ENCODE measurements around the gene UNC119B. TPM values are rescaled to one million over a fixed set of nuclear protein-coding genes. Genes with fewer than 3 reads are reported as not detected.

Gene UNC119B
- total and polyA plus RNA-seq, 5 donors: 7.0 to 17.8 (median 16.2) TPM

DNA sequence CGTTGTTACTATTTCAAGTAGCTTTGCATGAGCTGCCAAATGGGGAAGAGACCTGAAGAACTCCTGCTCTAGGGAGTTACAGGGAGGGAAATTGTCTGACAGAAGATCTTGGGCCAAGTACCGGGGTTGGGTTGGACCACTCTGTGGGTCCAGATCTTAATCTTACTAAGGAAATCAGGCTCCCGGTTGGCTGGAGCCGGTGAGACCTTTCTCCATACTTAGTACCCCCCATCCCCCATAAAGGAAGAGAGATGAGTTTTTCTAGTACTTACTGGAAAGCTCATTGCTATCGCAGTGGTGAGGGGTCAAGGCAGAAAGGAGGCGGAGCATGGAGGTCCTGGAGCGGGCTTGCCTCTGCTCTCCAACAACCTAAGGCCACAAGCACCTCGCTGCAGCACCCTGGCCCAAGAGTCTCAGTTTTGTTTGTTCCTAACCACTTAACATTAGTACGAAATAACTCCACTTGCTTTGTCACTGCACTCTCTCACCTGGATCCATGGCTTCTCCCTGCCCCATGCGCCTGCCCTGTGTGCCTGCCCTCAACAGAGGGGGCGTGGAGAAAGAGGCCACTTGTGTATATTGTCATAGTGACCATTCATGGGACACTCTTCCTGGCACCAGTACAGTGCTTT, 6.8 kb upstream of the UNC119B start:
- H3K4me1 ChIP-seq (ENCODE audit: control insufficient read depth, insufficient read depth, low read length): peaks cover 29% of the 10 kb centered on the region
- H3K27ac ChIP-seq (ENCODE audit: low read length): peak overlapping the region; percentile 25
- H3K4me3 ChIP-seq (ENCODE audit: low read length): no peak overlapping the region
- ATAC-seq (peak in 1 of 2 donors; percentile 17), DNase-seq (no peak)
- H3K27me3 ChIP-seq (ENCODE audit: control insufficient read depth, insufficient read depth): no peaks in the 10 kb centered on the region
- intact Hi-C loops (cut with DNase I): no loop called here
- H3K9me3 ChIP-seq (ENCODE audit: control insufficient read depth, low read length): no peaks in the 10 kb centered on the region
- WGBS: 64% methylated on average over 11 of the region's 11 CpGs

DNA sequence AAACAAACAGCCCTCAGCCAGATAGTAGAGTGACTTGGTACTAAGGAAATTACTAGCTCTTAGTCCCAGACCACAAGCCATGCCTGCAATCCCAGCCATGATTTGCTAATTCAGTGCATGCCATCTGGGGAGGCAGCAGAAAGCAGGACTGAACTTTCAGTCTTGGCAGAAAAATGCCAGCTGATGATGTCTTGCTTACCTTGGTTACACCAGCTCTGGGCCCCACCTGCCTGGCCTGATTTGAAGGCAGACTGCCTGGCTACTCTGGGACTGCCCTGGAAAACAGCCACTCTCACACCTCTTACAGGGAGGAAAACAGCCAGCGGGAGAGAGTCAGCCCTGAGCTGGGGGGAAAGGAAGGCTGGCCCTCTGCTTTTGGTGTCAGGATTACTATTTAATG, 4.6 kb upstream of the UNC119B start:
- Histone ChIP-seq H3K4me1 (ENCODE audit: control insufficient read depth, insufficient read depth, low read length) (peaks cover 24% of the 10 kb centered on the region), H3K4me3 (ENCODE audit: low read length) (no peak overlapping the region), H3K9me3 (ENCODE audit: control insufficient read depth, low read length) (no peaks in the 10 kb centered on the region), H3K27me3 (ENCODE audit: control insufficient read depth, insufficient read depth) (no peaks in the 10 kb centered on the region), H3K27ac (ENCODE audit: low read length) (peak overlapping the region; percentile 23)
- intact Hi-C loops (cut with DNase I): no loop called here
- DNase-seq (no peak), ATAC-seq (no peak)
- 76% methylated on average over 1 of the region's 1 CpG for WGBS

DNA sequence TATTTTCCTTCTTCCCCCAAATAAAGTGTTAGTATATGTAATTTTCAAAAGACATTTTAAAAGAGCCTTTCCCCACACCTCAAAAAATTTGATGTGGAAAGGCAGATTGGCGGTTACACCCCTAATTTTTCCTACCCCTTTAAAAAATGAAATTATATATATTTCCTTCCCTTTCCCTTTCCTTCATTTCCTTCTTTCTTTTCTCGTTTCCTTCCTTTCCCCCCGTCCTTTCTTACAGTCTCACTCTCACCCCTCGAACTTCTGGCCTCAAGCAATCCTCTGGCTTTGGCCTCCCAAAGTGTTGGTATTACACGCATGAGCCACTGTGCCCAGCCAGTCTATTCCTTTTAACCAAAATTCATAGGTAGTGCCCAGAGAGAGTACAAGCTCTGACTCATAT, 4.2 kb upstream of the UNC119B start:
- H3K4me3 ChIP-seq (ENCODE audit: low read length): no peak overlapping the region
- intact Hi-C loops (cut with DNase I): no loop called here
- peaks cover 21% of the 10 kb centered on the region for H3K4me1 ChIP-seq (ENCODE audit: control insufficient read depth, insufficient read depth, low read length)
- no peaks in the 10 kb centered on the region for H3K27me3 ChIP-seq (ENCODE audit: control insufficient read depth, insufficient read depth)
- DNase-seq (no peak), ATAC-seq (no peak)
- WGBS: 79% methylated on average over 5 of the region's 5 CpGs
- H3K9me3 ChIP-seq (ENCODE audit: control insufficient read depth, low read length): no peaks in the 10 kb centered on the region
- H3K27ac ChIP-seq (ENCODE audit: low read length): no peak overlapping the region

DNA sequence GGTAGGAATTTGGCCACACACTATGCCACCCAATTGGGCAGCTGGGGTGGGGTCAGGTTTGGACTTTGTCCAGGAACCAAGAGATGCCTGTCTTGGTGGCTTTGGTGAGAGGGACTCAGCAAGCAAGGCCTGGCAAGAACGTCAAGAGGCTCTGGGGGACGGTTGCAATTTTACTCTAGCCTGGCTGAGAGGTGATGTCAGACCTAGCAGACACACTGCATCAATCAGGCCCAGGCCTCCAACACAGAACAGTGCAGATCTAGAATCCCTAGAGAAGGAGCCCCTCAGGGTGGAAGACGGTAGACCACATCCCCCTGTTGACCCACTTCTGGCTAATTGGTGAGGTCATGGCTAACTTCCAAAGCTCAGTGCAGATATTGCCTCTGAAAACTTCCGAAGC, 1.6 kb upstream of the UNC119B start:
- 72% methylated on average over 4 of the region's 4 CpGs for WGBS
- intact Hi-C loops (cut with DNase I): no loop called here
- no peak for ATAC-seq

DNA sequence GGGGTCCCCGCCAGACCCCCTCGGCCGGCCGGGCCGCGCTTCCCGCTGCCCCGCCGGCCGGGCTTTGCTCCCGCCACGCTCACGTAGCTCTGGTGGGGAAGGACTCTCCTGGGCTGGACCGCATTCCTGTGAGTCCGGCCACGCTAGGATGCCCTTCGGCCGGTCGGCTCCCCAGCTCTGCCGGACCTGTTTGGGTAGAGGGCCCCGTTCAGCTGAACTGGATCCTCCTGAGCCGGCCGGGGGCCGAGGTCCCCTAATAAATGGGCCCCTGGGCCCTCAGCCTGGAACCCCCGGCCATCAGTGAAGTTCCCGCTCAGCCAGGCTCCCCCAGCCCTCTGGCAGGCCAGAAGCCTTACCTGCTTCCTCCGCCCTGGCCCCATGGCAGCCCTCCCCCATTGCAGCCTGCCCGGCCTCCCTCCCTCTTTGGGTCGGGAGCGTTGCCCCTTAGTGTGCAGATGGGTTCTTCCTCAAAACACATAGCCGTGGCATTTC, 593 bp downstream of the UNC119B start:
- ATAC-seq (peak; percentile 27), DNase-seq (peak in 2 of 3 donors; percentile 50 to 65)
- H3K4me3 ChIP-seq (ENCODE audit: low read length): peak overlapping the region; percentile 92
- intact Hi-C loops (cut with DNase I): loop anchor here in 2 of 4 donors (5.0 kb wide), 3 partner anchors 64 to 129 kb away; partner anchors contain the start of gene POP5 (in 1 of the 2)
- under 1% methylated on average over 31 of the region's 31 CpGs for WGBS
- H3K27ac ChIP-seq (ENCODE audit: low read length): peak overlapping the region; percentile 86
- no peaks in the 10 kb centered on the region for H3K9me3 ChIP-seq (ENCODE audit: control insufficient read depth, low read length)
- peaks cover 9% of the 10 kb centered on the region for H3K4me1 ChIP-seq (ENCODE audit: control insufficient read depth, insufficient read depth, low read length)
- no peaks in the 10 kb centered on the region for H3K27me3 ChIP-seq (ENCODE audit: control insufficient read depth, insufficient read depth)

More for the DNA sequence above, 1.6 kb upstream of the UNC119B start:
- no peak overlapping the region for H3K4me3 ChIP-seq (ENCODE audit: low read length)
- no peaks in the 10 kb centered on the region for H3K9me3 ChIP-seq (ENCODE audit: control insufficient read depth, low read length)
- no peak for DNase-seq
- no peaks in the 10 kb centered on the region for H3K27me3 ChIP-seq (ENCODE audit: control insufficient read depth, insufficient read depth)
- no peak overlapping the region for H3K27ac ChIP-seq (ENCODE audit: low read length)
- peaks cover 14% of the 10 kb centered on the region for H3K4me1 ChIP-seq (ENCODE audit: control insufficient read depth, insufficient read depth, low read length)

DNA sequence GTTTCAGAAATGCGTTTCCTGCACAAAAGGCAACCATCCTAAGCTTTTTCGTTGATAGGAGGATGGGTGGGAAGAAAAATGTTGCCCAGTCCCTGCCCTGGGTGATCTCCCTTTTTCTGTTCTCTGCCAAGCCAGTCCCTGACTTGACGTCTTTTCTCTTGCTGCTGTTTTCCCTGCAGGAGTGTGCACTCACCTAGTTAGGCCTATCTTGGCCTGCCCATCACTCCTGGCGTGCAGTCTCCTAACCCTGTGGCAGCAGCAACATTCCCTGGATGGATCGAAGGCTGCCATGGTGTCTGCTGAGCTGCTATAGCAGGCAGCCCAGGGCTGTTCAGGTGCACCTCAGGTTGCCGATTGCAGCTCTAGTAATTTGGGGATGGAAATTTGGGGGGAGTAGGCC, 1.2 kb downstream of the UNC119B start:
- H3K4me1 ChIP-seq (ENCODE audit: control insufficient read depth, insufficient read depth, low read length): peaks cover 9% of the 10 kb centered on the region
- H3K4me3 ChIP-seq (ENCODE audit: low read length): peak overlapping the region; percentile 92
- DNase-seq (peak in 1 of 3 donors; percentile 16), ATAC-seq (no peak)
- H3K9me3 ChIP-seq (ENCODE audit: control insufficient read depth, low read length): no peaks in the 10 kb centered on the region
- peak overlapping the region; percentile 12 for H3K27ac ChIP-seq (ENCODE audit: low read length)
- no peaks in the 10 kb centered on the region for H3K27me3 ChIP-seq (ENCODE audit: control insufficient read depth, insufficient read depth)
- intact Hi-C loops (cut with DNase I): loop anchor here in 2 of 4 donors (5.0 kb wide), 3 partner anchors 64 to 129 kb away; partner anchors contain the start of gene POP5 (in 1 of the 2)
- WGBS: 35% methylated on average over 6 of the region's 6 CpGs

DNA sequence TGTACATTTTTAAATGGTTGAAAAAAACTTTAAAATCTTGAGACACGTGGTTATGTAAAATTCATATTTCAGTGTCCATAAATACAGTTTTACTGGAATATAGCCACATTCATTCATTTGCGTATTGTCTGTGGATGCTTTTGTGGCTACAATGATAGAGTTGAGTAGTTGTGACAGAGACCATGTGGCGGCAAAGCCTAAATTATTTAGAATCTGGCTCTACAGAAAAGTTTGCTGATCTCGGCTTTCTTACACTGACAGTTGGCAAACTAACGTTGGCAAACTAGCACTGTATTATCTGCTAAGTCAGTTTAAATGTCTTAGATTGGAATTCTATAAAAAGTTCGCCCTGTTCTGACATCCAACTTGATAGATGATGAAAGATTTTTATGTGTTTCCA, 2.4 kb downstream of the UNC119B start:
- Histone ChIP-seq H3K4me3 (ENCODE audit: low read length) (no peak overlapping the region), H3K27me3 (ENCODE audit: control insufficient read depth, insufficient read depth) (no peaks in the 10 kb centered on the region), H3K9me3 (ENCODE audit: control insufficient read depth, low read length) (no peaks in the 10 kb centered on the region), H3K27ac (ENCODE audit: low read length) (no peak overlapping the region), H3K4me1 (ENCODE audit: control insufficient read depth, insufficient read depth, low read length) (peaks cover 9% of the 10 kb centered on the region)
- ATAC-seq: no peak
- intact Hi-C loops (cut with DNase I): loop anchor here in 3 of 4 donors (2.0 to 5.0 kb wide), 5 partner anchors 65 to 130 kb away; partner anchors contain the start of gene POP5 (in 1 of the 3)
- WGBS: 58% methylated on average over 6 of the region's 6 CpGs
- no peak for DNase-seq

DNA sequence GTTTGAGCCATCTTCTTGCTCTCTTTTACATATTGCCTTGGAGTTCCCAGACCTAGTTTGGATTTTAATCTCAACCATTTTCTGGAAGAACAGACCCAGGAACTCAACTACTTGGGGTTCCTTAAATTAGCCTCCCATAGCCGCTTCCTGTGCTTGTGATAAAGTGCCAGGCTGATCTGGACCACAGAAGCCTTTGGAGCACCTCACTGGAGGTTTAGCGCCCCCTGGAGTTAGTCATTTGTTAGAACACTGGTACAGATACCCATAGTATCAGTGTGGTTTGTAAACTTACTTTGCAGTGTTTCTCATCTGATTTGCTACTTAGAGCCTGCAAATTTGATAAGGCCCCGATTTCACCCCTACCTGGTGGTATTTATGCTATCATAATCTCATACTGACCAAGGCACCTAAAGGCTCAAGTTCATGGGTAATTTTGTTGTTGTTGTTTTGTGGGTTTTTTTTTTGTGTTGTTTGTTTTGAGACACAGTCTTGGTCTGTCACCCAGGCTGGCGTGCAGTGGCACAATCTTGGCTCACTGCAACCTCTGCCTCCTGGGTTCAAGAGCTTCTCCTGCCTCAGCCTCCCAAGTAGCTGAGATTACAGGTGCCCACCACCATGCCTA, 3.7 kb downstream of the UNC119B start:
- intact Hi-C loops (cut with DNase I): loop anchor here (2.0 to 5.0 kb wide), 5 partner anchors 67 to 132 kb away; partner anchors contain the start of gene POP5 (in 1 of the 4)
- ATAC-seq (peak; percentile 70 to 73), DNase-seq (peak; percentile 59 to 72 (median 63))
- Histone ChIP-seq H3K4me1 (ENCODE audit: control insufficient read depth, insufficient read depth, low read length) (peaks cover 9% of the 10 kb centered on the region), H3K27ac (ENCODE audit: low read length) (no peak overlapping the region), H3K27me3 (ENCODE audit: control insufficient read depth, insufficient read depth) (no peaks in the 10 kb centered on the region), H3K9me3 (ENCODE audit: control insufficient read depth, low read length) (no peaks in the 10 kb centered on the region), H3K4me3 (ENCODE audit: low read length) (no peak overlapping the region)
- WGBS: 19% methylated on average over 4 of the region's 4 CpGs

DNA sequence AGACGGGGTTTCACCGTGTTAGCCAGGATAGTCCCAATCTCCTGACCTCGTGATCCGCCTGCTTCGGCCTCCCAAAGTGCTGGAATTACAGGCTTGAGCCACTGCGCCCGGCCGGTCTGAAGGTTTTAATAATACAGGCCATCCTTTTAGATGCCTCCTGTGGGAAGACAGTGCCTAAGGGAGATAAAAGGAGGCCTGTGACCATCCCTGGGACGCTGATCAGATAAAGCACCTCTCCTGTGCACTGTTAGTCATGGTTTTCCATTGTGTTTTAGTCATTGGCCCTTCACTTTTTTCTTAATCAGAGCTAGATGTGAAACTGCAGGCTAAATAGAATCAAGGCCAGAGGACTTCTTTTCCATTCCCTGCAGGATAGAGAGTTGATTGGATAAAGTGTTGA, 7.8 kb downstream of the UNC119B start:
- Histone ChIP-seq H3K27ac (ENCODE audit: low read length) (no peak overlapping the region), H3K4me3 (ENCODE audit: low read length) (no peak overlapping the region), H3K27me3 (ENCODE audit: control insufficient read depth, insufficient read depth) (no peaks in the 10 kb centered on the region), H3K9me3 (ENCODE audit: control insufficient read depth, low read length) (no peaks in the 10 kb centered on the region), H3K4me1 (ENCODE audit: control insufficient read depth, insufficient read depth, low read length) (no peaks in the 10 kb centered on the region)
- ATAC-seq (no peak), DNase-seq (peak in 1 of 3 donors; percentile 9)
- WGBS: 94% methylated on average over 9 of the region's 9 CpGs
- intact Hi-C loops (cut with DNase I): no loop called here

DNA sequence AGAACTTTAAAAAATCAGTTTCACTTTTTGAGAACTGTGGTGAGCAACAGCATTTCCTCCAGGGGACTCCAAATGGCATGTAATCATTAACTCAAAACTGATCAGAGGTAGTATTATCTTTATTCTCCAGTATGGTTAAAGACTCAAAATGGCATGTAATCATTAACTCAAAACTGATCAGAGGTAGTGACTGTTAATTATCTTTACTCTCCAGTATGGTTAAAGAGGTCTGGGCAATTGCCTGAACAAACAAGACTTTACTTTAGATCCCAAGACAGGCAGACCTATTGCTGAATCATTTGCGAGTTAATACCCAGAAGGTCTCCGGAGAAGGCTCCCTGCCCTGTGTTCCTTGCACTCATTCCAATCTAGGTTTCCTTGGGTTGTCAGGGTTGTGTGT, 8.8 kb downstream of the UNC119B start:
- intact Hi-C loops (cut with DNase I): no loop called here
- no peak for ATAC-seq
- 83% methylated on average over 2 of the region's 2 CpGs for WGBS

More for the DNA sequence above, 8.8 kb downstream of the UNC119B start:
- Histone ChIP-seq H3K4me1 (ENCODE audit: control insufficient read depth, insufficient read depth, low read length) (no peaks in the 10 kb centered on the region), H3K4me3 (ENCODE audit: low read length) (no peak overlapping the region), H3K27me3 (ENCODE audit: control insufficient read depth, insufficient read depth) (no peaks in the 10 kb centered on the region), H3K9me3 (ENCODE audit: control insufficient read depth, low read length) (no peaks in the 10 kb centered on the region), H3K27ac (ENCODE audit: low read length) (no peak overlapping the region)
- DNase-seq: peak in 1 of 3 donors; percentile 5

All from right cardiac atrium (tissue), 5 donors.